Activated effector memory CD4-positive, alpha-beta T cell treated with Interleukin-2 at 50 U/mL for 16 hours (primary cell): Measurements from ENCODE around the gene ADK.
"Not testable (repeated sequence)": the region's sequence is repeated elsewhere in the genome, so short reads cannot be mapped to it uniquely, and the experiment has no call there.

Experiments
- DNase-seq: peaks from one replicate; pipeline ENCODE4 v3.0.0-alpha.2; 2020

Gene ADK

DNA sequence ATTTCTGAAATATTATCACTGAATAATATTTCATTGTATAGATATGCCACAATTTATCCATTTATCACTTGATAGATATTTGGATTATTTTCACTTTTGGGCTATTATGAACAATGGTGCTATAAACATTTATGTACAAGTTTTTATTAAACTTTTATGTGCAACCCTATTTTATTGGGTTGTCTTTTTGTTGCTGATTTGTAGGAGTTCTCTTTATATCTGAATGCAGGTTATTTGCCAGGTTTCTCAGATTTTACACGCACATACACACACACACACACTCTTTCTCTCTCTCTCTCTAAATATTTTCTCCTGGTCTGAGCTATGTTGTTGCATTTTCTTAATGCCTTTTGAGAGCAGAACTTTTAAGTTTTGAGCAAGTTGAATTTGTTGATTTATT is 36.2 kb downstream of the ADK start:
- DNase-seq = no peak

DNA sequence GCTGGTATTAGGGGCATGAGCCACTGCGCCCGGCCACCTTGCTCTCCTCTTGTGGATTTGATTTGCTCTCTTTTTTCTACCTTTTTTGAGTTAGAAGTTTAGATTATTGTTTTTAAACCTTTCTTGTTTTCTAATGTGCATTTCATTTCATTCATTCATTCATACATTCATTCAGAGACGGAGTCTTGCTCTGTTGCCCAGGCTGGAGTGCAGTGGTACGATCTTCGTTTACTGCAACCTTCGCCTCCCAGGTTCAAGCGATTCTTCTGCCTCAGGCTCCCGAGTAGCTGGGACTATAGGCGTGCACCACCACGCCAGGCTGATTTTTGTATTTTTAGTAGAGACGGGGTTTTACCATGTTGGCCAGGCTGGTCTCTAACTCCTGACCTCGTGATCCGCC is 37.6 kb downstream of the ADK start:
- not testable (repeated sequence) for DNase-seq

DNA sequence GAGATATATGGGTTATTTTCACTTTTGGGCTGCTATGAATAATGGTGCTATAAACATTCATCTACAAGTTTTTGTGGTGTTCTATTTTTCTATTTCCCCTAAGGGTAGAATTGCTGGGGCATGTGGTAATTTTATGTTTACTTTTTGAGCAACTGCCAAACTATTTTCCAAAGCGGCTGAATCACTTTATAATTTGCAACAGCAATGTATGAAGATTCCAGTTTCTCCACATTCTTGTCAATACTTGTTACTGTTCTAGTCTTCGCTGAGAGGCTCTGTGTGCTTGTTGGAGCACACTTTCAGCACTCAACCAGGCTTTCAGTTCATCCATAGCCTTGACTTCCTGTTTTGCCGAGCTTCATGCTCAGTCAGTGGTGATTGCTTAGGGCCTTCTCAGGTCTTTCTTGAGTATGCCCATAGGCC is 39.0 kb downstream of the ADK start:
- peak; percentile 3 for DNase-seq

DNA sequence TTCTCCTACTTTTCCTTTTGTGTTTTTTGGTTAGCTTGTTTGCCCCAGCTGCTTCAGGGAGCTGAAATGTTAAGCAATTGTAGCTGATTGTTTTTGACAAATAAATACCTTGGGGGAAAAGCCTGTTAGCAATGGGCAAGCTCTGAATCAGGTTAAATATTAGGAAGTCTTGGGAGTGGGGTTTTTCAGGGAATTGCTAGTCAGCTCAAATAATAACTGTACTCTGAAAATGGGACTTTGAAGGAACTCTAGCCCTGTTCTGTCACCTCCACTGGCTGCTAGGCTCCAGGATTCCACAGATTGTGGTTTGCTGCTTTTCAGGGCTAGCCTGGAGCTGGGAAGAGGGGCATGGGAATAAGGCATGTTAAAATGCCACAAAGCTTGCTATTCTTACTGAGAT is 39.5 kb downstream of the ADK start:
- no peak for DNase-seq

DNA sequence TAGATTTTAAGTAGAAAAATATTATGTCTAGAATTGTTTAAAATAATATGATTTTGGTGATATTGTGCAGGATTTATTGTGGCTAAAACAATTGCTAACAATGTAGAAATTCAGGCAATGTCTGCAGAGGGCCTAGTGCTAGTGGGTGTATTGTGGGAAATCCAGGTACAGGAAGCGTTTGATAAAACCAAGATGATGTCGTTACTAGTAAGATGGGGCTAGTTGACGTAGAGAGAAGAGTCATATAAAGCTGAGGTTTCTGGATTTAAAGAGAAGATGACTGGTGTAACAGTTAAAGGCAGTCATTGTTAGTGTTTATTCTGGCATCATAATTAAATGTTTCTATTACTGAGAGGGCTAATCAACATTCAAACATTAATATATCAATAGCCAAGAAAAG is 43.5 kb downstream of the ADK start:
- no peak for DNase-seq

DNA sequence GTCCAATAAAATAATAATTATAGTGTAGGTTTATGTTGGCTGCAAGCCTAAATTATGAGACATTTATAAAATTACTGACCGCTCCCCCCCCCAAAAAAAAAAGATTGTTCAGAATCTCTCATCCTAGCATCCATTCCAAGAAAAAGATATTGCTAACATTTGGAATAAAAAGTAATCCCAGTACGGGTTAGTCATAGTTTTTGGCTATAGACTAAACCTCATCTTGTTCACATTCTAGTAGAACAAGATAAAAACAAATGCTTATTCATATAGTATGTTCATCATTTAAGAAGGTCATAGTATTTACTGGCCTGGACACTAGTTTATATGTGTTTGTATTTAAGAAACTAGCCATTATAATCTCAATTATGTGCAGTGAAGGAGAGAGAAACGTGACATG is 44.0 kb downstream of the ADK start:
- DNase-seq = no peak

DNA sequence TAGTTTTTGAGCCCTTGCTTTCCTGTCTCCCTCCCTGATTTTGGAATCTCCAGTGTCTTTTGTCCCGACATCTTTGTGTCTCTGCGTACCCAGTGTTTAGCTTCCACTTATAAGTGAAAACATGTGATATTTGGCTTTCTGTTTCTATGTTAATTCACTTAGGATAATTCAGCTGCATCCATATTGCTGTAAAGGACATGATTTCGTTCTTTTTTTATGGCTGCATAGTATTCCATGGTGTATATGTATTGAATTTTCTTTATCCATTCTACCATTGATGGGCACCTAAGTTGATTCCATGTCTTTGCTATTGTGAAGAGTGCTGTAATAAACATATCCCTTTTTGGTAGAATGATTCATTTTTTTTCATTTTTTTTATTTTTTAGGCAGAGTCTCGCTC is 48.3 kb downstream of the ADK start:
- no peak for DNase-seq

DNA sequence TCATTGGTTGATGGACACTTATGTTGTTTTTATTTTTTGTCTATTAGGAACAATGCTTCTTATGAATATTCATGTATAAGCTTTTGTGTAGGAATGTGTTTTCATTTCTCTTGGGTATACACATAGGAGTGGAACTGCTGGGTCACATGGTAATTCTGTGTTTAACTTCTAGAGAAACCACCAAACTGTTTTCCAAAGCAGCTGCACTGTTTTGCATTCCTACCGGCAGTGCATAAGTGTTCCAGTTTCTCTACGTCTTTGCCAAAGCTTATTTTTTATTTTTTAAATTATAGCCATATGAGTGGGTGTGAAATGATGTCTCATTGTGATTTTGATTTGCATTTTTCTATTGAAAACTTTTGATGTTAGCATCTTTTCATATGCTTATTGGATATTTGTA is 51.3 kb downstream of the ADK start:
- DNase-seq = no peak

DNA sequence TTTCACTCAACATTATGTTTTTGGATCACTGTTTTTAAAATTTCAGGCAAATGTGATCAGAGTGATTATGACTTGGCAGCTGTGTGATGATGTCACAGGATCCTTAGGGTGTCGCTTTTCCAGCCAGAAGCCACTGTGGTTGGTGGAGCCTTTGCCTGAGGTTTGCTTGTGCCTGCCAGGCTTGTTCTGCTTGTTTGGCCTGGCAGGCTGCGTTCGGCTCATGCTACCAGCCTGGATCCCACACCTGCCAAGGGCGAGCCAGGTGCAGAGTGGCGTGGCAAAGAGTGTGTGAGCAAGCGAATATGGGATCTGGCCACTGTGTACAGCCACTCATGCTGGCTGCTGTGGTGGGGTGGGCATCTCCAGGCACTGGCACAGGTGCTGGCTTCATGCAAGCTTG is 55.7 kb downstream of the ADK start:
- DNase-seq = no peak

DNA sequence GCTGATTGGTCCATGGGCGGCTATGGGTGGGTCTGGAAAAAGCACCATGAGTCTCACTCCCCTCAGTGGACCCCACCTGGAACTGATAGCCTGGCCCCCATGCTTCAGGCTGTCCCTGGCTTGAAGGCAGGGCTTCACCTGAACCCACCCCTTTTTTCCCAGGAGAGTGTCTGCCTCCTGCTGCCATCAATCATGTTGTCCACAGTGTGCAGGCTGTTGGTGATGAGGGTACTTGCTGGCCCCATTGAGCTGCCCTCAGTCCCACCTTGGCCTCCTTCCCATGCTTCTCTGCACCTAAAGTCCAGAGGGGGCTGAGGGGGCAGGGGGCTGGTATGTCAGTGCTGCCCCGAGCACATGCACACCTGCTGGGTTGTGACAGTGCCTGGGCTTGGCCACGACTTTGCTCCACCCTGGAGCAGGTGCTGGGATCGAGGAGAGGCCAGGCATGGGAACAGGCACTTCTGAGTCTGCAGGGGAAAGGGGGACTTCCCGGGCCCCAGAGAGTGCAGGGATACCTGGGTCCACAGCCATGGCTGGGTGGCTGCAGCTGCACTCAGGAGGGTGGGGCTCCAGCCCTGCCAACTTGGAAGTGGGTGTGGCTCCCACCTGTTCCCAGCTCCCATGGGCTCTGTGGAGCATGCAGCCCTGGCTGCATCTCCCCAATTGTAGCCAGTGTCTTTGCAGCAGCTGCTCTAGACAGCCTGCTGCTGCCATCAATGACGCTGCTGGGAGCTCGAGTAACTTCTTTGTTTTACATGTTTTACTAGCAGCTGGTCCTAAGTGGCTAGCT is 56.9 kb downstream of the ADK start:
- DNase-seq = no peak

DNA sequence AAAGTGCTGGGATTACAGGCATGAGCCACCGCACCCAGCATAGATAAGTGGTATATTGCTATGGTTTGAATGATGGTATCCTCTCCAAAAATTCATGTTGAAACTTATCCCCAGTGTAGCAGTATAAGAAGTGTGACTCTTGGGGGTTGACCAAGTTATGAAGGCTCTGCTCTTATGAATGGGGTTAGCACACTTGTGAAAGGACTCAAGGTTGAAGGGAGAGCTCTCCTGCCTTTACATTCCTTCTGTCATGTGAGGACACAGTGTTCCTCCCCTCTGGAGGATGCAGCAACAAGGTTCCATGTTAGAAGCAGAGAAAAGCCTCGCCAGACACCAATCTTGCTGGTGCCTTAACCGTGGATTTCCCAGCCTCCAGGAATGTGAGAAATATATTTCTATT is 58.0 kb downstream of the ADK start:
- DNase-seq = no peak

DNA sequence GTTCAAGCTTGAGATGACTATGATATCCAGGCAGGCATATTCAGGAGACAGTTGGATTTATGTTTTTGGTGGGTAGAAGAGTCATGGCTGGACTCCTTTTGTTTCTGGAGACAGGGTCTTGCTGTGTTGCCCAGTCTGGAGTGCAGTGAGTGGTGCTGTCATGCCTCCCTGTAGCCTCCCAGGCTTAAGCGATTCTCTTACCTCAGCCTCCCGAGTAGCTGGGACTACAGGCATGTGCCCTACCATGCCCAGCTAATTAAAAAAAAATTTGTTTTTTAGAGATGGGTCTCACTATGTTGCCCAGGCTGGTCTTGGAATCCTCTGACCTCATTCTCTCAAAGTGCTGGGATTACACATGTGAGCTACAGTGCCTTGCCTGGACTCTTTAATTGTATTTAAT is 62.0 kb downstream of the ADK start:
- DNase-seq = no peak

DNA sequence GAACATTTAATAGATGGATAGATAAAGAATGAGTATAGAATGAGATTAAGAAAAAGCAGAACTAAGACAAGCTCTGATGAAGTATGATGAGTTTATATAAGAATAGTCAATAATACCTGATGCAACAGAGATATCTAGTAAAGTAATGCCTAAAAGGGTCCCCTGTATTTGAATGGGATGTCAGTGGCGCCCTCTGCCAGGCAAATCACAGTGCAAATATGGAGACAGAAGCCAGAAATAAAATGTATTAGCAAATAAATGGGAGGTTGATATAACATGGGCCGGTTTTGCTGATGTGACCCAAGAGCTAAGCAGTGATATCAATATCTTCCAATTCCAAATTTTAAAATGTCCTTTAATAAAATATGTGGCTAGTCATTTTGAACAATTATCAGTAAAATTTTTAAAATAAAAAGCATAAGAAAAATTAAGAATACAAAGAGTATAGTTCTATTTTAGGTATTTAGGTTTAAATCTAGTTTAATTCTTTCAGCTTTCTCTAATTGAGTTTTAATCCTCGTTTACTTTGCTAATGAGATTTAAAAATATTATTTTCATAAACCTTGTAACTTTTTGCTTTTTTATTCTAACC is 62.6 kb downstream of the ADK start:
- peak; percentile 23 for DNase-seq

DNA sequence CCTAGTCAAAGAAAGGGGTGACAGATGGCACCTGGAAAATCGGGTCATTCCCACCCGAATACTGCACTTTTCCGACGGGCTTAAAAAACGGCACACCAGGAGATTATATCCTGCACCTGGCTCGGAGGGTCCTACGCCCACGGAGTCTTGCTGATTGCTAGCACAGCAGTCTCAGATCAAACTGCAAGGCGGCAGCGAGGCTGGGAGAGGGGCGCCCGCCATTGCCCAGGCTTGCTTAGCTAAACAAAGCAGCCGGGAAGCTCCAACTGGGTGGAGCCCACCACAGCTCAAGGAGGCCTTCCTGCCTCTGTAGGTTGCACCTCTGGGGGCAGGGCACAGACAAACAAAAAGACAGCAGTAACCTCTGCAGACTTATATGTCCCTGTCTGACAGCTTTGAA is 66.1 kb downstream of the ADK start:
- not testable (repeated sequence) for DNase-seq

DNA sequence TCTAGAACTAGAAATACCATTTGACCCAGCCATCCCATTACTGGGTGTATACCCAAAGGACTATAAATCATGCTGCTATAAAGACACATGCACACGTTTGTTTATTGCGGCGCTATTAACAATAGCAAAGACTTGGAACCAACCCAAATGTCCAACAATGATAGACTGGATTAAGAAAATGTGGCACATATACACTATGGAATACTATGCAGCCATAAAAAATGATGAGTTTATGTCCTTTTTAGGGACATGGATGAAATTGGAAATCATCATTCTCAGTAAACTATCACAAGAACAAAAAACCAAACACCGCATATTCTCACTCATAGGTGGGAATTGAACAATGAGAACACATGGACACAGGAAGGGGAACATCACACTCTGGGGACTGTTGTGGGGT is 71.4 kb downstream of the ADK start:
- not testable (repeated sequence) for DNase-seq

DNA sequence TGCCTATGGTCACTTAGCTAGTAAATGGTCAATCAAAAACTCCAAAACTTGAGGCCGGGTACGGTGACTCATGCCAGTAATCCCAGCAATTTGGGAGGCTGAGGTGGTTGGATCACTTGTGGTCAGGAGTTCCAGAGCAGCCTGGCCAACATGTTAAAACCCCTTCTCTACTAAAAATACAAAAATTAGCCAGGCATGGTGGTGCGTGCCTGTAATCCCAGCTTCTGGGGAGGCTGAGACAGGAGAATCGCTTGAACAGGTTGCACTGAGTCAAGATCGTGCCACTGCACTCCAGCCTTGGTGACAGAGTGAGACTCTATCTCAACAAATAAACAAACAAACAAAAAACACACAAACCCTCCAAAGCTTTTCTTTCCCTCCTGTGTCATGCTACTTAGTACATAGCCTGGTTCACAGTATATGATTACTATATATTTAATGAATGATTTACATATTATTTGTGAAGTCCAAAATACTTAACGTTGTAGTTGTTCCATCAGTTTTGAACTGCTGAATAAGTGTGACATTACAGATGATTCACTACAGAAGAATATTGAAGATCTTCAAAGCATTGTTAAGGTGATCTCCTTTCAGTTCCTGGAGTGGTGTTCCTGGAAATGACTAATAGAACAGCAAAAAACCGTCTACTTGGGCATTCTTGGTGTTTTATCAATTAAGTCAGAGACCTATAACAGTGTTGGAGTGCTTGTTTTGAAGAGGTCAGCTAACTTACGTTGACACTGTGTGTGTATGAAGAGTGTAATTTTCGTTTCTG is 72.9 kb downstream of the ADK start:
- DNase-seq = no peak

DNA sequence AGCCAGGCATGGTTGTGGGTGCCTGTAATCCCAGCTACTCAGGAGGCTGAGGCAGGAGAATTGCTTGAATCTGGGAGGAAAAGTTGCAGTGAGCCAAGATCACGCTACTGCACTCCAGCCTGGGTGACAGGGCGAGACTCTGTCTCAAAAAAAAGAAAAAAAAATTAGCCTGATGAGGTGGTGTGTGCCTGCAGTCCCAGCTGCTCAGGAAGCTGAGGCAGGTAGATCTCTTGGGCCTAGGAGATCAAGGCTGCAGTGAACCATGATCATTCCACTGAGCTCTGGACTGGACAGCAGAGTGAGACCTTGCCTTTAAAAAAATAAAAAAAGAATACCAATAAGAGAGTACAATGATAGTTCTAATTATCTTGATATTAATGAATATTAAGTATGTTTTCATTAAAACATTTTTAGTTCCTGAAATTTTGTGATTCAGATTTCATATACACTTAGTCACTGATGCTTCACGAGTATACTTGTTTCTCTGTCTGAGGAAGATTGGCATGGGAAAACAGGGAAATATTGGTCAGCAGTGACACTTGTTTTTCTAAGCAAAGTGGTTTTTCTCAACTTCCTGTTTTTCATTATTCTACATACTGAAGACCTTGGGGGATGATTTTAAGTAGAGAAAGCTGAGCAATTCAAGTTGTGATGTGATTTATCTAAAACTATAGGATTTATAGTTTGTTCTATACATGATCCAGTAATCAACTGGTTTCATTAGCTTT is 76.8 kb downstream of the ADK start:
- DNase-seq = peak; percentile 9

DNA sequence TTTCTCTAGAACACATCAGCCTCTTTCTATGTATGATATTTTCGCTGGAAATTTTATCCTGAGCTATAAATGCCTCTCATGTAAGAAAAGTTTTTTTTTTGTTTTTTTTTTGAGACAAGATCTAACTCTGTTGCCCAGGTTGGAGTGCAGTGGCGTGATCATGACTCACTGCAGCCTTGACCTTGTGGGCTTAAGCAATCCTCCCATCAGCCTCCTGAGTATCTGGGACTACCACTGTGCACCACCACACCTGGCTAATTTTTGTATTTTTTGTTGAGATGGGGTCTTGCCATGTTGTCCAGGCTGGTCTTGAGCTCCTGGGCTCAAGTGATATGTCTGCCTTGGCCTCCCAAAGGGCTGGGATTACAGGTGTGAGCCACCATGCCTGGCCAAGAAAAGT is 80.4 kb downstream of the ADK start:
- no peak for DNase-seq

DNA sequence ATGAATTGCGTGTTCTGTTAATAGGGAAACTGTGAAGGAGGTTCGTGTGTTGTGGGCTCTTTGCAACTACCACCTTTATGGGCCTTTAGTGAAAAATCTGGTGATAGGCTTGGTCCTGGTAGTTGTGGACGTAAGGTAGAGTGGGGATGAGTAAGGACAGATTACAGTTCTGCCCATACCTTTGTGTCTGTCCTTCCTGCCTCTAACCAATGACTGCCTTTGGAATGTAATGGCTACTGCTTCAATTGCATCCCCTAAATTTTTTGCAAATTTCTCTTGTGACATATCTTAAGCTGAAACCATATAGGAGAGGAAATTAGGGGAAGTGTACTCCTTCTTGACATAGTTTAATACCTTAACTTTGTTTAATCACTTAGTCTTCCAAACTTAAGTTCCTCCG is 82.3 kb downstream of the ADK start:
- no peak for DNase-seq

DNA sequence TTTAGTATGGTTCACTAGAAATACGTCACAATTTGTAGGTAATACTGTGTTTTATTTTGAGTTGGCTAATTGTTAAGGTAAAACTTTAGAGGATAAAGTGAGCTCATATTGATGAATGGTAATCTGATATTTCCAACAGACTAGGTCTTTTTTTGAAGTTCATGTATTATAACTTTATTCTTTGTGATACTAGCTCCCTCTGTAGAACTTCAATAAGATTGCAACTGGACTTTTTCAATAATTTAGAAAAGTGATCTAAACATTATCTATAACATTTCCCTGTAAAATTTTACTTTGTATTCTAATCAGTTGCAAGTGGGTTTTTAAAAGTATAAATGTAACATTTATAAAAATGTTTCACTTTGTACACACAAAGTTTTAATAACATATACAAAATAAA is 83.5 kb downstream of the ADK start:
- DNase-seq = no peak

DNA sequence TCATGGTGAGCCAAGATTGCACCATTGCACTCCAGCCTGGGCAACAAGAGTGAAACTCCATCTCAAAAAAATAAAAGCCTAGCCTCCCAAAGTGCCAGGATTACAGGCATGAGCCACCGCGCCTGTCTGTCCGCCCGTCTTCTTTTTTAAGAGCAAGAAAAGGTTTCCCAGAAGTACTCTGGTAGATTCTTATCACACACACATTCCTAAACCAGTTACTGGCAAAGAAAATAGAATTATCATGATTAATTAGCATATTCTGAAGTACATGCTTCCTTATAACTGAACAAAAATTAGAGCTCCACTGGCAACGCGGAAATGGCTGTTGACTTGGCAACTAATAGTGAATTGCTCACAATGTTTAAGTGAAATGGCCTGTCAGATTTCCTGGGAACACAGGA is 87.0 kb downstream of the ADK start:
- DNase-seq = no peak

DNA sequence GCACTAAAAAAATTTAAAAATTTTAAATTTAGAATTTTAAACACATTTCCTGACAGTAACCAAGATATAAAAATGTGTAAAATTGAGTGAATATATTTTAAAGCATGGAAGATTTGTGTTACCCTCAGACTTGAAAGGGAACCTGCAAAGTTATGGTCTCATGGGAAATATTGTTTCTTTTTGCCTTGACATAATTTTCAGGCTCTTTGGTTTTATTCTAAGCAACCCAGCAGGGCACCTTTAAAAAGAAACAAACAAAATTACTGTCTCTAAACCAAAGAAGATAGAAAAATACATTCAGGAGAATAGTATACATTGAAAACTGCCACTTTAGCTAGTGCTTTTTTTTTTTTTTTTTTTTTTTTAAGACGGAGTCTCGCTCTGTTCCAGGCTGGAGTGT is 87.5 kb downstream of the ADK start:
- no peak for DNase-seq

DNA sequence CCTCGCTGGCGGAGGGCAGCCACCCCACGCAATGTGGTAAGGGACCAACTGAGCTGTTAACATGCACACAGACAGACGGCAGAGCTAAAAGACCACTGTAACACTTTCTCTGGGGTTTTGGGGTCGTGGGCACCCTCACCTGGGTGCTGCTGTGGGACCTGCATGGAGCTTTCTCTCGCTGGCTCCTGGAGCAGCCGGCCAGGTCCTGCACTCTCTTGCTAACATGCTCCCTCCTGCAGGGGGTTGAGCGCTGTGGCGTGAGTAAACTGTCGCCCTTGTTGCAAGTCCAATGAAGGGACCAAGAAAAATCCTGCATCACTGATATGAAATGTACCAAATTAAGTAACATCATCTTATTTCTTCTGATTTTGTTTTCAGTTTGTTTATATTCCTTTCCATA is 92.0 kb downstream of the ADK start:
- no peak for DNase-seq
